H1 (cell line): Measurements from ENCODE around the gene SUDS3. TPM values are rescaled to one million over a fixed set of nuclear protein-coding genes. Genes with fewer than 3 reads are reported as not detected.

ENCODE experiments used
- polyA plus RNA-seq, 7 experiments: library from polyadenylated mRNA; depleted of rRNA in 3 of 7; stranded (reverse) in 5 of 7; unstranded in 2 of 7; fragments of >200 nt in 5 of 7; fragments of 200-250 nt in 2 of 7; gene quantifications; 1 replicate in 5 of 7; 2 replicates in 1 of 7; 4 replicates in 1 of 7; pipeline versions ENCODE4 v1.2.1 to v1.2.3, GENCODE V29; 2011 to 2013; ENCODE audit warnings: missing spikeins in 2 of 7, mixed read lengths in 2 of 7
- total RNA-seq: library from RNA; stranded (reverse); fragmentation: NEBNext Ultra II Directional; extraction: Animal tissue kit (Norgen Biotek cat#: 25700); gene quantifications from 2 replicates; pipeline ENCODE4 v1.2.1, GENCODE V29; 2021
- TF ChIP-seq, protein P1 (sequence below): fragments of 300-600 bp; sonication (generic); IDR thresholded peaks from 2 replicates; pipeline ENCODE4 v1.7.1; 2012; ENCODE audit warnings: low read length, moderate library complexity, mild to moderate bottlenecking, inconsistent platforms; ENCODE audit not compliant: insufficient replicate concordance

The SUDS3 gene
- total and polyA plus RNA-seq, 2 of the 8 experiments (the other 6 are each of a cell fraction or from before 2014, with no cell fraction given), result 30.0 to 58.7 TPM

GRCh38 chr12:118375348-118375747, 1.0 kb upstream of the SUDS3 start (continued):
- TF ChIP-seq, protein P1, sequence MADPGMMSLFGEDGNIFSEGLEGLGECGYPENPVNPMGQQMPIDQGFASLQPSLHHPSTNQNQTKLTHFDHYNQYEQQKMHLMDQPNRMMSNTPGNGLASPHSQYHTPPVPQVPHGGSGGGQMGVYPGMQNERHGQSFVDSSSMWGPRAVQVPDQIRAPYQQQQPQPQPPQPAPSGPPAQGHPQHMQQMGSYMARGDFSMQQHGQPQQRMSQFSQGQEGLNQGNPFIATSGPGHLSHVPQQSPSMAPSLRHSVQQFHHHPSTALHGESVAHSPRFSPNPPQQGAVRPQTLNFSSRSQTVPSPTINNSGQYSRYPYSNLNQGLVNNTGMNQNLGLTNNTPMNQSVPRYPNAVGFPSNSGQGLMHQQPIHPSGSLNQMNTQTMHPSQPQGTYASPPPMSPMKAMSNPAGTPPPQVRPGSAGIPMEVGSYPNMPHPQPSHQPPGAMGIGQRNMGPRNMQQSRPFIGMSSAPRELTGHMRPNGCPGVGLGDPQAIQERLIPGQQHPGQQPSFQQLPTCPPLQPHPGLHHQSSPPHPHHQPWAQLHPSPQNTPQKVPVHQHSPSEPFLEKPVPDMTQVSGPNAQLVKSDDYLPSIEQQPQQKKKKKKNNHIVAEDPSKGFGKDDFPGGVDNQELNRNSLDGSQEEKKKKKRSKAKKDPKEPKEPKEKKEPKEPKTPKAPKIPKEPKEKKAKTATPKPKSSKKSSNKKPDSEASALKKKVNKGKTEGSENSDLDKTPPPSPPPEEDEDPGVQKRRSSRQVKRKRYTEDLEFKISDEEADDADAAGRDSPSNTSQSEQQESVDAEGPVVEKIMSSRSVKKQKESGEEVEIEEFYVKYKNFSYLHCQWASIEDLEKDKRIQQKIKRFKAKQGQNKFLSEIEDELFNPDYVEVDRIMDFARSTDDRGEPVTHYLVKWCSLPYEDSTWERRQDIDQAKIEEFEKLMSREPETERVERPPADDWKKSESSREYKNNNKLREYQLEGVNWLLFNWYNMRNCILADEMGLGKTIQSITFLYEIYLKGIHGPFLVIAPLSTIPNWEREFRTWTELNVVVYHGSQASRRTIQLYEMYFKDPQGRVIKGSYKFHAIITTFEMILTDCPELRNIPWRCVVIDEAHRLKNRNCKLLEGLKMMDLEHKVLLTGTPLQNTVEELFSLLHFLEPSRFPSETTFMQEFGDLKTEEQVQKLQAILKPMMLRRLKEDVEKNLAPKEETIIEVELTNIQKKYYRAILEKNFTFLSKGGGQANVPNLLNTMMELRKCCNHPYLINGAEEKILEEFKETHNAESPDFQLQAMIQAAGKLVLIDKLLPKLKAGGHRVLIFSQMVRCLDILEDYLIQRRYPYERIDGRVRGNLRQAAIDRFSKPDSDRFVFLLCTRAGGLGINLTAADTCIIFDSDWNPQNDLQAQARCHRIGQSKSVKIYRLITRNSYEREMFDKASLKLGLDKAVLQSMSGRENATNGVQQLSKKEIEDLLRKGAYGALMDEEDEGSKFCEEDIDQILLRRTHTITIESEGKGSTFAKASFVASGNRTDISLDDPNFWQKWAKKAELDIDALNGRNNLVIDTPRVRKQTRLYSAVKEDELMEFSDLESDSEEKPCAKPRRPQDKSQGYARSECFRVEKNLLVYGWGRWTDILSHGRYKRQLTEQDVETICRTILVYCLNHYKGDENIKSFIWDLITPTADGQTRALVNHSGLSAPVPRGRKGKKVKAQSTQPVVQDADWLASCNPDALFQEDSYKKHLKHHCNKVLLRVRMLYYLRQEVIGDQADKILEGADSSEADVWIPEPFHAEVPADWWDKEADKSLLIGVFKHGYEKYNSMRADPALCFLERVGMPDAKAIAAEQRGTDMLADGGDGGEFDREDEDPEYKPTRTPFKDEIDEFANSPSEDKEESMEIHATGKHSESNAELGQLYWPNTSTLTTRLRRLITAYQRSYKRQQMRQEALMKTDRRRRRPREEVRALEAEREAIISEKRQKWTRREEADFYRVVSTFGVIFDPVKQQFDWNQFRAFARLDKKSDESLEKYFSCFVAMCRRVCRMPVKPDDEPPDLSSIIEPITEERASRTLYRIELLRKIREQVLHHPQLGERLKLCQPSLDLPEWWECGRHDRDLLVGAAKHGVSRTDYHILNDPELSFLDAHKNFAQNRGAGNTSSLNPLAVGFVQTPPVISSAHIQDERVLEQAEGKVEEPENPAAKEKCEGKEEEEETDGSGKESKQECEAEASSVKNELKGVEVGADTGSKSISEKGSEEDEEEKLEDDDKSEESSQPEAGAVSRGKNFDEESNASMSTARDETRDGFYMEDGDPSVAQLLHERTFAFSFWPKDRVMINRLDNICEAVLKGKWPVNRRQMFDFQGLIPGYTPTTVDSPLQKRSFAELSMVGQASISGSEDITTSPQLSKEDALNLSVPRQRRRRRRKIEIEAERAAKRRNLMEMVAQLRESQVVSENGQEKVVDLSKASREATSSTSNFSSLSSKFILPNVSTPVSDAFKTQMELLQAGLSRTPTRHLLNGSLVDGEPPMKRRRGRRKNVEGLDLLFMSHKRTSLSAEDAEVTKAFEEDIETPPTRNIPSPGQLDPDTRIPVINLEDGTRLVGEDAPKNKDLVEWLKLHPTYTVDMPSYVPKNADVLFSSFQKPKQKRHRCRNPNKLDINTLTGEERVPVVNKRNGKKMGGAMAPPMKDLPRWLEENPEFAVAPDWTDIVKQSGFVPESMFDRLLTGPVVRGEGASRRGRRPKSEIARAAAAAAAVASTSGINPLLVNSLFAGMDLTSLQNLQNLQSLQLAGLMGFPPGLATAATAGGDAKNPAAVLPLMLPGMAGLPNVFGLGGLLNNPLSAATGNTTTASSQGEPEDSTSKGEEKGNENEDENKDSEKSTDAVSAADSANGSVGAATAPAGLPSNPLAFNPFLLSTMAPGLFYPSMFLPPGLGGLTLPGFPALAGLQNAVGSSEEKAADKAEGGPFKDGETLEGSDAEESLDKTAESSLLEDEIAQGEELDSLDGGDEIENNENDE, result no peak
